AG08395 (cell line): ENCODE measurements around the gene RNF20.

Experiments used
- DNase-seq: peaks from one replicate; pipeline ENCODE4 v3.0.0; 2012; ENCODE audit warnings: mixed read lengths, low spot score

Gene RNF20

DNA sequence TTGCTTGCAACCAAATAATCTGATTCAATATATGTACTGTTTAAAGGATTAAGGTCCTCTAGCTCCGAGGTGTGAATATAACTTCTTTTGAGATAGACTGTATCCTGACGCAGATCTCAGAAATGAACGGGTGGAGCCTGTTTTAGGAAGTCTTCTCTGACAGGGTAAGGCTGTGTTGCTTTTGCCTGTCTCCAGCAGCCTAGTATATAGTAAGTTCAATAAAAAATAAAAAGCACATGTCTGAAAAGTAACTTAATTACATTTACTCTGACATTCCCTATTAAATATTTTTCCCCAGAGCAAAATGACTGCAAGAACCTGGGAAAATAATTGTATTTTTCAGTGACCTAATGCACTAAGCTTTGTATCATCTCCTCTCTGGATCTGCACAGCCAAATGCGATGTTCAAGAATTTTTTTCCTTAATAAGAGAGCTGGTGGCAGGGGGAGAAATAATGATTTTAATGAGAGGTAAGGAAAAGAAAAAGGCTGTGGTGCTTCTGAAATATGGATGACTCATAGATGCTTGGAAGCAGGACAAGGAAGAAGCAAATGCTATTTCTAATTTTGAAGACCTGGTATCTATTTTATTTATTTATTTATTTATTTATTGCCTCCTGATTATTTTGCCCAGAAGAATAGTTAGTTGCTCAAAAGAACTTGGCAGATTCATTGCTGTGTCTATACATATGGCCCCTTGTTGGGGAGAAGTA lies 53.8 kb downstream of the RNF20 start:
- no peak for DNase-seq

GRCh38 chr9:101590074-101590473 lies 56.4 kb downstream of the RNF20 start:
- DNase-seq: peak; percentile 44

DNA sequence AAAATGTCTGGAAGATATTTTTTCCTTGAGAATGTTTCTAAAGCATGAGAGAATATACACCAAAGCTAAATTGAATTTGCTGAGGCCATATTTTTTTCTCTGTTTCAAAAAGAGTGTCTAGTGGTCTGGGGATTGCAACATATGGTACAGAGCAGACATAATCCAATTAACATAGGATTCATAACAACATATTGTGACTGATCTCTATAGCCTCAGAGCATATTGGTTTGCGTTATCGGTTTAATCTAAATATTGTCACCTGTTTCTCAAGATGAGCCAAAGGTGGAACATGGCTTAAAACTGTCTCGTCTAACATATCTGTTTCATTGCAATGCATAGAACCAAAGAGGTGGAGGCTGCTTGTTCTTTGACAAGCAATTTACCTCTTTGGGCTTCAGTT lies 57.2 kb downstream of the RNF20 start:
- DNase-seq: no peak

- no peak for DNase-seq
These were observed 58.3 kb downstream of the RNF20 start for GRCh38 chr9:101591787-101592446.

GRCh38 chr9:101592788-101593187 lies 59.1 kb downstream of the RNF20 start:
- peak; percentile 7 for DNase-seq

DNA sequence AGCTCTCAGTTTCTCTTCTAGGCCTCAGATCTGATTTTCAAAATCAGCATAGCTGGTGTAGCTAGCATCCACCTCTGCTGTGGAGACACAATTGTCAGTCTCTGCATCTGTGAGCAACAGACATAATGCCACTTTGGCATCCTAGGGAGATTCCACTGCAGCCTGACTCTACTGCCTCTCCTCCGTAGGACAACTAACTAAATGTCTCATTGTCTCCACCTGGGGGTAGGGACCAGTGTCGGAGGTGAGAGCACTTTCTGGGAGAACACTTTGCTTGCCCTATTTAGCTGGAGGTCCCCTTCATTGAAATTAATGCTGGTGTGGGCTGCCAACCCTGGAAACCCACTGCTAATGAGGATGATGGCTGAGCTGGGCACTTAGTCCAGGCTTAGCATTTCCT lies 59.7 kb downstream of the RNF20 start:
- DNase-seq: no peak

GRCh38 chr9:101594796-101595195 lies 61.1 kb downstream of the RNF20 start, which contains the start of gene PPP3R2:
Gene PPP3R2 (minus strand): TSS chr9:101594969. CDS start chr9:101594921, 48 bp downstream.
- DNase-seq: no peak

DNA sequence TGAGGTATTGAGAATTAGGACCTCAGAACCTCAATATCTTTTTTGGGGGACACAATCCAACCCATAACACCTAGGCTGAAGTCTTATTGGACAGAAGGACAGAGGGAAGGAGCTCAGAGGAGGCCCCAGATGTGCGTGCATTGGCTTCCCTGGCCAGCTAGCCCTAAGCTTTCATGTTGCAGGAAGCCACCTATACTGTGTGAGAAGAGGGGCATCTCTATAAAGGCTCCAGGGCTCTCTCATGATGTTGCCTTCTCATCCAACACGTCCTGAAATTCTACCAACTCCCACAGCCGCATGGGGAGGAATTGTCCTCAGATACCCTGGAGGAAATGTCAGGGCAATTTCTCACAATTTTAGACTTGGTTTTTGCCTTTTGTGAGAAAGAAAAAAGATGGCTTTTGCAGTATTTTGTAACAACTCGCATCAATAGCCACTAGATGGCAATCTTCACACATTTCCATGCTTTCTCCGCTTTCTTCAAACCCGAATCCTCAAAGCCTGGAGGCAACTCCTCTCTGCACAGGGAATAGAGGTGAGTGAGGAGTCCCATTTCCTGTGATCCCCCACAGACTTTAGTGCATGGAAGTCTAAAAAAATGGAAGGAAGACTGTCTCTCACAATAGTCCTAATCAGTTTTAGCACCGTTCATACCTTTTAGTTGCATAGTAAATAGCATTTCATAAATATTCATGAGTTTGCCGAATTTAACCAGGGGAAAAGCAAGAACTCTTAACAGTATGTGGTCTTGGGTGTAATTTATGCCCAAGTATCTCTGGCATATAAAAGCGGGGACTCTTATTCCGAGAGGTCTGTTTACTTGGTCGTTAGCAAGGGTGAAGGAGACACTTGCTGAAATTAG lies 68.5 kb downstream of the RNF20 start:
- DNase-seq: peak; percentile 69

- no peak for DNase-seq
These were observed 70.6 kb downstream of the RNF20 start for GRCh38 chr9:101604296-101604695.

DNA sequence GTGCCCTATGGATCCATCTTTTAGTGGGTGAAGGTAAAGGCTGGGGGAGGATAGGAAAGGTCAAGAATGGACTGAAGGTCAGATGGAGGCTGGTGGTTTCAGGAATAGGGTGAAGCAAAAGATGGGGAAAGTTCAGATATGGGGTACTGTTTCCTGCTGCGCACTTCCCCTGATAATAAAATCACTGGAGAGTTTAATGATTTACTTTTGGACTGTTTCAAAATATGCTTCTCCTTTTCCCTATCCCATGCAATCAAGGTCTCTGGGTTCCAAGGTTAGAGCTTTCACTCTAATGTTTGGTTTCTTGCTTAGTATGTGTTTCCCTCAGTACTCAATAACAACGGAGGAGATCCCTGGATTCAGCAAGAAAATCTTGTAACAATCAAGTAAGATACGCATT lies 71.9 kb downstream of the RNF20 start:
- DNase-seq: no peak
